WTC11 (cell line): ENCODE measurements around the gene TMEM120A.

Source experiments
- CREB1 ChIP-seq: sonication (generic); formaldehyde crosslinking; IDR thresholded peaks from 2 replicates; pipeline ENCODE4 v1.8.0; 2023; ENCODE audit warnings: mild to moderate bottlenecking, missing genetic modification reagents
- CTCF ChIP-seq: fragments of 200-600 bp; IDR thresholded peaks from 2 replicates; pipeline ENCODE4 v1.8.0; 2022; ENCODE audit warnings: antibody characterized with exemption
- JUN ChIP-seq: sonication (generic); formaldehyde crosslinking; IDR thresholded peaks from 2 replicates; pipeline ENCODE4 v1.8.0; 2023; ENCODE audit warnings: mild to moderate bottlenecking, missing genetic modification reagents
- MAX ChIP-seq: sonication (generic); formaldehyde crosslinking; IDR thresholded peaks from 2 replicates; pipeline ENCODE4 v1.8.0; 2022; ENCODE audit warnings: mild to moderate bottlenecking, missing genetic modification reagents
- SP1 ChIP-seq: sonication (generic); formaldehyde crosslinking; conservative IDR thresholded peaks from 2 replicates; pipeline ENCODE4 v1.8.1; 2022; ENCODE audit warnings: missing genetic modification reagents
- ZNF219 ChIP-seq: sonication (generic); formaldehyde crosslinking; IDR thresholded peaks from 2 replicates; pipeline ENCODE4 v1.8.0; 2023; ENCODE audit warnings: missing genetic modification reagents, mild to moderate bottlenecking, borderline replicate concordance
- TF ChIP-seq, protein P1 (sequence below): sonication (generic); formaldehyde crosslinking; IDR thresholded peaks from 2 replicates; pipeline ENCODE4 v1.8.1; 2023; ENCODE audit warnings: mild to moderate bottlenecking, missing genetic modification reagents, moderate library complexity
- TF ChIP-seq, protein P2 (sequence below): sonication (generic); formaldehyde crosslinking; conservative IDR thresholded peaks from 2 replicates; pipeline ENCODE4 v1.8.1; 2023; ENCODE audit warnings: mild to moderate bottlenecking, low read depth, missing genetic modification reagents, moderate library complexity
- TF ChIP-seq, protein P3 (sequence below): sonication (generic); formaldehyde crosslinking; IDR thresholded peaks from 2 replicates; pipeline ENCODE4 v1.8.0; 2022; ENCODE audit warnings: mild to moderate bottlenecking, missing genetic modification reagents

GRCh38 chr7:75981453-75982305 lies 12.7 kb downstream of the TMEM120A start:
- TF ChIP-seq CTCF, result no peak
- TF ChIP-seq JUN (CRISPR knock-in tag), result no peak
- no peak for TF ChIP-seq ZNF219
- TF ChIP-seq MAX (CRISPR knock-in tag), result no peak
- TF ChIP-seq, protein P1, sequence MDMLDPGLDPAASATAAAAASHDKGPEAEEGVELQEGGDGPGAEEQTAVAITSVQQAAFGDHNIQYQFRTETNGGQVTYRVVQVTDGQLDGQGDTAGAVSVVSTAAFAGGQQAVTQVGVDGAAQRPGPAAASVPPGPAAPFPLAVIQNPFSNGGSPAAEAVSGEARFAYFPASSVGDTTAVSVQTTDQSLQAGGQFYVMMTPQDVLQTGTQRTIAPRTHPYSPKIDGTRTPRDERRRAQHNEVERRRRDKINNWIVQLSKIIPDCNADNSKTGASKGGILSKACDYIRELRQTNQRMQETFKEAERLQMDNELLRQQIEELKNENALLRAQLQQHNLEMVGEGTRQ (CRISPR knock-in tag), result no peak
- TF ChIP-seq, protein P2, sequence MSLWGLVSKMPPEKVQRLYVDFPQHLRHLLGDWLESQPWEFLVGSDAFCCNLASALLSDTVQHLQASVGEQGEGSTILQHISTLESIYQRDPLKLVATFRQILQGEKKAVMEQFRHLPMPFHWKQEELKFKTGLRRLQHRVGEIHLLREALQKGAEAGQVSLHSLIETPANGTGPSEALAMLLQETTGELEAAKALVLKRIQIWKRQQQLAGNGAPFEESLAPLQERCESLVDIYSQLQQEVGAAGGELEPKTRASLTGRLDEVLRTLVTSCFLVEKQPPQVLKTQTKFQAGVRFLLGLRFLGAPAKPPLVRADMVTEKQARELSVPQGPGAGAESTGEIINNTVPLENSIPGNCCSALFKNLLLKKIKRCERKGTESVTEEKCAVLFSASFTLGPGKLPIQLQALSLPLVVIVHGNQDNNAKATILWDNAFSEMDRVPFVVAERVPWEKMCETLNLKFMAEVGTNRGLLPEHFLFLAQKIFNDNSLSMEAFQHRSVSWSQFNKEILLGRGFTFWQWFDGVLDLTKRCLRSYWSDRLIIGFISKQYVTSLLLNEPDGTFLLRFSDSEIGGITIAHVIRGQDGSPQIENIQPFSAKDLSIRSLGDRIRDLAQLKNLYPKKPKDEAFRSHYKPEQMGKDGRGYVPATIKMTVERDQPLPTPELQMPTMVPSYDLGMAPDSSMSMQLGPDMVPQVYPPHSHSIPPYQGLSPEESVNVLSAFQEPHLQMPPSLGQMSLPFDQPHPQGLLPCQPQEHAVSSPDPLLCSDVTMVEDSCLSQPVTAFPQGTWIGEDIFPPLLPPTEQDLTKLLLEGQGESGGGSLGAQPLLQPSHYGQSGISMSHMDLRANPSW, result no peak
- TF ChIP-seq, protein P3, sequence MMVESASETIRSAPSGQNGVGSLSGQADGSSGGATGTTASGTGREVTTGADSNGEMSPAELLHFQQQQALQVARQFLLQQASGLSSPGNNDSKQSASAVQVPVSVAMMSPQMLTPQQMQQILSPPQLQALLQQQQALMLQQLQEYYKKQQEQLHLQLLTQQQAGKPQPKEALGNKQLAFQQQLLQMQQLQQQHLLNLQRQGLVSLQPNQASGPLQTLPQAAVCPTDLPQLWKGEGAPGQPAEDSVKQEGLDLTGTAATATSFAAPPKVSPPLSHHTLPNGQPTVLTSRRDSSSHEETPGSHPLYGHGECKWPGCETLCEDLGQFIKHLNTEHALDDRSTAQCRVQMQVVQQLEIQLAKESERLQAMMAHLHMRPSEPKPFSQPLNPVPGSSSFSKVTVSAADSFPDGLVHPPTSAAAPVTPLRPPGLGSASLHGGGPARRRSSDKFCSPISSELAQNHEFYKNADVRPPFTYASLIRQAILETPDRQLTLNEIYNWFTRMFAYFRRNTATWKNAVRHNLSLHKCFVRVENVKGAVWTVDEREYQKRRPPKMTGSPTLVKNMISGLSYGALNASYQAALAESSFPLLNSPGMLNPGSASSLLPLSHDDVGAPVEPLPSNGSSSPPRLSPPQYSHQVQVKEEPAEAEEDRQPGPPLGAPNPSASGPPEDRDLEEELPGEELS (CRISPR knock-in tag), result no peak
- TF ChIP-seq SP1 (CRISPR knock-in tag), result no peak
- no peak for TF ChIP-seq CREB1
